A549 (cell line): ENCODE results near the gene SLC10A7. TPM values are rescaled to one million over a fixed set of nuclear protein-coding genes. Genes with fewer than 3 reads are reported as not detected.
A peak's percentile ranks its signal among the peaks of the same experiment; 100 is the strongest.

Source experiments
- ATAC-seq, 2 experiments: fragments of 200-7000 bp in 1 of 2; fragments of >200 bp in 1 of 2; cut with Nextera tagmentation in 1 of 2; cut with Tn5 transposase in 1 of 2; 3 replicates each; pipeline versions ENCODE4 v1.8.0 to v1.9.1; 2018 to 2020; ENCODE audit warnings: mild to moderate bottlenecking in 1 of 2, moderate library complexity in 1 of 2
- CTCF ChIA-PET: fragments of 300-600 bp; sonication (Branson Sonifier 250); formaldehyde crosslinking; extraction: SDS; loops from one replicate; lab custom pipeline; 2021; ENCODE audit warnings: antibody characterized with exemption, inconsistent platforms; lab: Yijun Ruan, JAX
- POLR2A ChIA-PET: fragments of 350-600 bp; formaldehyde crosslinking; extraction: SDS; loops from one replicate; lab custom pipeline; 2021; ENCODE audit warnings: antibody characterized with exemption, inconsistent platforms; lab: Yijun Ruan, JAX
- DNase-seq, 2 experiments: peaks; one replicate each; pipeline versions ENCODE4 v3.0.0 to v3.0.0-alpha.2; 2011 to 2016; ENCODE audit warnings: low read depth in 1 of 2, low spot score in 1 of 2
- FAIRE-seq: peaks from 2 replicates; lab custom pipeline; 2011; peaks lifted over from hg19 to GRCh38; lab: Jason Lieb, UNC
- H3K27ac ChIP-seq, 2 experiments: fragments of >200 bp; sonication (Bioruptor Twin); formaldehyde crosslinking; 3 replicates each; pipeline ENCODE4 v1.5.1; 2016 to 2017
- H3K4me1 ChIP-seq: fragments of >200 bp; sonication (Bioruptor Twin); formaldehyde crosslinking; 3 replicates; pipeline ENCODE4 v1.6.1; 2016
- H3K4me2 ChIP-seq: fragments of >200 bp; sonication (Bioruptor Twin); formaldehyde crosslinking; 3 replicates; pipeline ENCODE4 v1.6.1; 2016
- H3K4me3 ChIP-seq: fragments of >200 bp; sonication (Bioruptor Twin); formaldehyde crosslinking; 3 replicates; pipeline ENCODE4 v1.5.1; 2016
- H3K9me3 ChIP-seq: fragments of >200 bp; sonication (Bioruptor Twin); formaldehyde crosslinking; 3 replicates; pipeline ENCODE4 v1.6.1; 2016
- BHLHE40 ChIP-seq: IDR thresholded peaks from 2 replicates; pipeline ENCODE4 v1.6.1; 2012; ENCODE audit warnings: low read depth, low read length, inconsistent platforms
- CBX2 ChIP-seq: fragments of 200-600 bp; sonication (generic); IDR thresholded peaks from 2 replicates; pipeline ENCODE4 v1.6.1; 2016; ENCODE audit warnings: low read depth, mild to moderate bottlenecking, borderline replicate concordance
- CHD2 ChIP-seq: fragments of 150-350 bp; IDR thresholded peaks from 2 replicates; pipeline ENCODE4 v1.6.1; 2014; ENCODE audit warnings: low read length; ENCODE audit not compliant: partially characterized antibody
- EHMT2 ChIP-seq: fragments of 200-600 bp; sonication (generic); IDR thresholded peaks from 2 replicates; pipeline ENCODE4 v1.6.1; 2016; ENCODE audit warnings: antibody characterized with exemption, low read depth, mild to moderate bottlenecking, moderate library complexity
- EP300 ChIP-seq, 2 experiments: fragments of >200 bp; sonication (Bioruptor Twin); formaldehyde crosslinking; IDR thresholded peaks; 2 replicates in 1 of 2; 3 replicates in 1 of 2; pipeline ENCODE4 v1.6.1; 2016 to 2017
- ESRRA ChIP-seq: fragments of 150-350 bp; IDR thresholded peaks from 2 replicates; pipeline ENCODE4 v1.6.1; 2014; ENCODE audit warnings: mild to moderate bottlenecking, low read length, borderline replicate concordance
- GATA3 ChIP-seq: IDR thresholded peaks from 2 replicates; pipeline ENCODE4 v1.6.1; 2012; ENCODE audit warnings: borderline replicate concordance
- HDAC2 ChIP-seq: fragments of 200-600 bp; sonication (generic); IDR thresholded peaks from 2 replicates; pipeline ENCODE4 v1.6.1; 2016
- HEYL ChIP-seq: fragments of 250-450 bp; sonication (Bioruptor Pico); IDR thresholded peaks from 2 replicates; pipeline ENCODE4 v1.8.0; 2021; ENCODE audit warnings: mild to moderate bottlenecking, moderate library complexity
- HOXB13 ChIP-seq: fragments of 250-450 bp; sonication (Bioruptor Pico); IDR thresholded peaks from 2 replicates; pipeline ENCODE4 v1.5.0; 2020; ENCODE audit warnings: low read depth, mild to moderate bottlenecking, moderate library complexity
- JUN ChIP-seq, 2 experiments: fragments of >200 bp; sonication (Bioruptor Twin); formaldehyde crosslinking; IDR thresholded peaks; 2 replicates in 1 of 2; 3 replicates in 1 of 2; pipeline ENCODE4 v1.6.1; 2016 to 2017
- KDM5A ChIP-seq: fragments of 200-600 bp; sonication (generic); IDR thresholded peaks from 2 replicates; pipeline ENCODE4 v1.6.1; 2016; ENCODE audit warnings: antibody characterized with exemption, mild to moderate bottlenecking
- MAFK ChIP-seq: fragments of 450-650 bp; IDR thresholded peaks from 2 replicates; pipeline ENCODE4 v1.6.1; 2014; ENCODE audit not compliant: partially characterized antibody
- NR3C1 ChIP-seq: fragments of >200 bp; sonication (Bioruptor Twin); formaldehyde crosslinking; IDR thresholded peaks from 3 replicates; pipeline ENCODE4 v1.6.1; 2017
- PHF8 ChIP-seq: fragments of 200-600 bp; sonication (generic); IDR thresholded peaks from 2 replicates; pipeline ENCODE4 v1.6.1; 2016; ENCODE audit warnings: low read depth, mild to moderate bottlenecking, antibody characterized with exemption, moderate library complexity, borderline replicate concordance
- POLR2A ChIP-seq: IDR thresholded peaks from 2 replicates; pipeline ENCODE4 v1.6.1; 2012; ENCODE audit warnings: mild to moderate bottlenecking, low read length
- RFX5 ChIP-seq: fragments of 450-650 bp; IDR thresholded peaks from 2 replicates; pipeline ENCODE4 v1.7.1; 2014; ENCODE audit warnings: antibody characterized with exemption, mild to moderate bottlenecking, moderate library complexity
- ZNF302 ChIP-seq: fragments of 250-450 bp; sonication (Bioruptor Pico); IDR thresholded peaks from 2 replicates; pipeline ENCODE4 v1.9.0; 2021; ENCODE audit warnings: inconsistent platforms, mild to moderate bottlenecking, moderate library complexity
- WGBS: methylation state at CpG from one replicate; pipeline ENCODE4 v1.1.6; 2017; ENCODE audit errors: missing lambda C conversion rate; 5-methylcytosine and 5-hydroxymethylcytosine counted together
- polyA minus RNA-seq: library from RNA; depleted of rRNA, polyadenylated mRNA; stranded (reverse); fragments of >200 nt; gene quantifications from 2 replicates; pipeline ENCODE4 v1.2.3, GENCODE V29; 2011; rRNA and poly(A)+ RNA removed
- polyA plus RNA-seq, 4 experiments: library from polyadenylated mRNA; depleted of rRNA in 3 of 4; stranded (reverse); fragments of >200 nt; fragmentation: RNase III in 1 of 4; extraction: RNeasy Plus Mini Kit Qiagen cat#74134 plus additional on column Dnase treatment in 1 of 4; gene quantifications; 2 replicates in 3 of 4; 3 replicates in 1 of 4; pipeline ENCODE4 v1.2.3, GENCODE V29; 2011 to 2017
- TF ChIP-seq, protein P1 (sequence below): IDR thresholded peaks from 2 replicates; pipeline ENCODE4 v1.6.1; 2012; ENCODE audit warnings: low read depth, borderline replicate concordance
- TF ChIP-seq, protein P2 (sequence below): IDR thresholded peaks from 2 replicates; pipeline ENCODE4 v1.6.1; 2012

The SLC10A7 gene, protein sequence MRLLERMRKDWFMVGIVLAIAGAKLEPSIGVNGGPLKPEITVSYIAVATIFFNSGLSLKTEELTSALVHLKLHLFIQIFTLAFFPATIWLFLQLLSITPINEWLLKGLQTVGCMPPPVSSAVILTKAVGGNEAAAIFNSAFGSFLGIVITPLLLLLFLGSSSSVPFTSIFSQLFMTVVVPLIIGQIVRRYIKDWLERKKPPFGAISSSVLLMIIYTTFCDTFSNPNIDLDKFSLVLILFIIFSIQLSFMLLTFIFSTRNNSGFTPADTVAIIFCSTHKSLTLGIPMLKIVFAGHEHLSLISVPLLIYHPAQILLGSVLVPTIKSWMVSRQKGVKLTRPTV
- polyA plus RNA-seq (2011; rRNA removed) (5.6 and 6.5 TPM in 2 replicates), polyA plus RNA-seq (2017; fragmentation: RNase III; extraction: RNeasy Plus Mini Kit Qiagen cat#74134 plus additional on column Dnase treatment) (1.3 to 1.5 TPM (median 1.5 TPM) in 3 replicates), polyA minus RNA-seq (3.4 and 4.1 TPM in 2 replicates)
- 1.1 TPM in 2 replicates for polyA plus RNA-seq (2012; cell fraction: cytosol; rRNA removed)
- polyA plus RNA-seq (2012; cell fraction: nucleus; rRNA removed), result 0.70 and 0.99 TPM in 2 replicates

DNA sequence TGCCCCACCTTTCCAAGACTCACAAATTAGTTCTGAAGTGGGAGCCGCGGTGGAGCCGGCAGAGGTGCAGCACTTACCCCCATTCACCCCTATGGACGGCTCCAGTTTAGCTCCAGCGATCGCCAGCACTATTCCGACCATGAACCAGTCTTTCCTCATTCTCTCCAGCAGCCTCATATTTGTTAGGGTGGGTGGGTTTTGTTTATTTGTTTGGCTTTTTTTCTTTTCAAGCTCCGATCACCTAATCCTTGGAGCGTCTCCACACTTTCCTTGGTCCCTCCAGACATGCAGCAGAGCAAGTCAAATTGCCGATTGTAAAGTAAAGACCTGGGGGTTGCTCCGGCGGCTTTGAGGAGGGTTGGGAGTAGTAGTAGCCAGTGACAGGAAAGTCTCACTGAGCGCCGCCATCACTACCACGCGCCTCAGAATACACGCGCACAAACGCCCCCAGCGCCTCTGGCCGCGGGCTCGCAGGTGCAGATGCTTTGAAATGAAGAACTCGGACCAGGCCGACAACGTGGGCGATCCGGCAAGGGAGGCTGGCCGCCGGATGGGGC lies at the start of gene SLC10A7:
SLC10A7 (minus strand) TSS at position 400 of the 557 bp plus-strand sequence; CDS start at position 177, 223 bp downstream.
- DNase-seq (peak; percentile 55 to 64), FAIRE-seq (no peak), ATAC-seq (peak; percentile 94 to 97)
- Histone ChIP-seq H3K4me1 (peaks cover 4% of the 10 kb centered on the region; the same call in 2 of the 3 replicates), H3K4me3 (peak within 1 kb of the TSS; percentile 90), H3K4me2 (peak within 1 kb of the TSS; percentile 96), H3K27ac (peak within 1 kb of the TSS; percentile 87), H3K9me3 (no peaks in the 10 kb centered on the region)
- ChIA-PET POLR2A (interaction anchor here (1.0 kb wide), 1 partner anchor 63 kb away, joined by 3 read pairs; no protein-coding TSS in a partner anchor), CTCF (no interaction called here)
- no peak for TF ChIP-seq NR3C1
- TF ChIP-seq, protein P1, sequence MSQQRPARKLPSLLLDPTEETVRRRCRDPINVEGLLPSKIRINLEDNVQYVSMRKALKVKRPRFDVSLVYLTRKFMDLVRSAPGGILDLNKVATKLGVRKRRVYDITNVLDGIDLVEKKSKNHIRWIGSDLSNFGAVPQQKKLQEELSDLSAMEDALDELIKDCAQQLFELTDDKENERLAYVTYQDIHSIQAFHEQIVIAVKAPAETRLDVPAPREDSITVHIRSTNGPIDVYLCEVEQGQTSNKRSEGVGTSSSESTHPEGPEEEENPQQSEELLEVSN, result 0 out of 2 replicates have a peak, but pooled peaks have one; percentile 7
- under 1% methylated on average over 20 of the region's 30 CpGs for WGBS

DNA sequence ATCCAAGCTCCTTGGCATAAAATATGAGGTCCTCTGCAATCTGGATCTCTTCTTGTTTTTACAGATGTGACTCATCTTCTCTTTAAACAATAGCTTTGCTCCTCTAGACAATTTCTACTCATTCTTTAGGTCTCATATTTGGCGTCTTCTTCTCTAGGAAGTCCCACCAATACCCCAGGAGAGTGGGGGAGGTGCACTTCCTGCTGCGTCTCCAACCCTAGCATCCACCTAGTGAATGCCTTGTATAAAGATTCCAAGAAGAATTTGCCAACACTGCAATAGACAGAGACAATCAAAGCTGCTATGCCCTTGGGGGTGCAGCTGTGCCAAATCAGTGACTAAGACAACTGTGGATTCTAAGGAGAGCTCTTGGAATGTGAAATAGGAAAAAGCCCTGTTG lies 45.7 kb upstream of the SLC10A7 start:
- DNase-seq (peak in 1 of 2 experiments; percentile 11), ATAC-seq (peak; percentile 56 to 72; a peak in 4 of 6 replicates)

DNA sequence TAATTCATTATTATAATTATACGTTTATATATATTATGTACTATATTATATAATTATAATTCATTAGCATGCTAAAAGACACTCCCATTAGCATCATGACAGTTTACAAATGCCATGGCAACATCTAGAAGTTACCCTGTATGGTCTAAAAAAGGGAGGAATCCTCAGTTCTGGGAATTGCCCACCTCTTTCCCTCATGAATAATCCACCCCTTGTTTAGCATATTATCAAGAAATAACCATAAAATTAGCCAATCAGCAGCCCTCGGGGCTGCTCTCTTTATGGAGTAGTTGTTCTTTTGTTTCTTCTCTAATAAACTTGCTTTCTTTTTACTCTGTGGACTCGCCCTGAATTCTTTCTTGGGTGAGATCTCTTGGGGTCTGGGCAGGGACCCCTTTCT lies 42.8 kb upstream of the SLC10A7 start:
- ChIA-PET POLR2A (no interaction called here), CTCF (no interaction called here)
- 3% methylated on average over 3 of the region's 3 CpGs for WGBS
- no peaks in the 10 kb centered on the region for H3K9me3 ChIP-seq
- ATAC-seq (no peak), FAIRE-seq (no peak)
- H3K4me3 ChIP-seq, result no peak overlapping the region
- peaks cover 5% of the 10 kb centered on the region; the same call in 2 of the 3 replicates for H3K4me1 ChIP-seq
- no peak overlapping the region for H3K4me2 ChIP-seq
- TF ChIP-seq BHLHE40 (no peak), HOXB13 (CRISPR knock-in tag) (no peak), ESRRA (no peak), MAFK (no peak), HEYL (no peak), NR3C1 (no peak), RFX5 (no peak), CHD2 (no peak), PHF8 (no peak), JUN (IDR thresholded peaks at IDR 0.05) (no peak)
- TF ChIP-seq, all 56 proteins: peak for 0
- H3K27ac ChIP-seq, result no peak overlapping the region
- no peak for DNase-seq

More for the DNA sequence above, 45.7 kb upstream of the SLC10A7 start:
- POLR2A ChIA-PET, result interaction anchor here (0.9 kb wide), 1 partner anchor 18 kb away, joined by 5 read pairs; no protein-coding TSS in a partner anchor
- peak overlapping the region; percentile 31; the same call in 1 of the 3 replicates for H3K4me2 ChIP-seq
- no peaks in the 10 kb centered on the region for H3K9me3 ChIP-seq
- peaks cover 5% of the 10 kb centered on the region; the same call in 2 of the 3 replicates for H3K4me1 ChIP-seq
- WGBS, result 14% methylated on average over 2 of the region's 2 CpGs
- CTCF ChIA-PET, result no interaction called here
- no peak for TF ChIP-seq HDAC2
- TF ChIP-seq MAFK, result no peak
- no peak for TF ChIP-seq GATA3
- TF ChIP-seq ZNF302, result no peak
- TF ChIP-seq EHMT2, result no peak
- TF ChIP-seq, protein P2, sequence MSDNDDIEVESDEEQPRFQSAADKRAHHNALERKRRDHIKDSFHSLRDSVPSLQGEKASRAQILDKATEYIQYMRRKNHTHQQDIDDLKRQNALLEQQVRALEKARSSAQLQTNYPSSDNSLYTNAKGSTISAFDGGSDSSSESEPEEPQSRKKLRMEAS, result no peak
- no peak for TF ChIP-seq PHF8
- TF ChIP-seq KDM5A, result no peak
- no peak for TF ChIP-seq EP300 (IDR thresholded peaks at IDR 0.05)
- no peak for TF ChIP-seq POLR2A
- no peak for TF ChIP-seq CBX2
- H3K4me3 ChIP-seq, result no peak overlapping the region
- no peak overlapping the region for H3K27ac ChIP-seq
- FAIRE-seq, result no peak
